Stimulated activated CD4-positive, alpha-beta T cell treated with anti-CD3 and anti-CD28 coated beads, Interleukin-2, amount 100 ng/mL, for 24 hours (primary cell): Measurements from ENCODE around the gene ZNF644.
"Not testable (repeated sequence)": the region's sequence is repeated elsewhere in the genome, so short reads cannot be mapped to it uniquely, and the experiment has no call there.

Source experiments
- DNase-seq, 2 donors: peaks; one replicate each; pipeline ENCODE4 v3.0.0-alpha.2; 2020

Gene ZNF644

DNA sequence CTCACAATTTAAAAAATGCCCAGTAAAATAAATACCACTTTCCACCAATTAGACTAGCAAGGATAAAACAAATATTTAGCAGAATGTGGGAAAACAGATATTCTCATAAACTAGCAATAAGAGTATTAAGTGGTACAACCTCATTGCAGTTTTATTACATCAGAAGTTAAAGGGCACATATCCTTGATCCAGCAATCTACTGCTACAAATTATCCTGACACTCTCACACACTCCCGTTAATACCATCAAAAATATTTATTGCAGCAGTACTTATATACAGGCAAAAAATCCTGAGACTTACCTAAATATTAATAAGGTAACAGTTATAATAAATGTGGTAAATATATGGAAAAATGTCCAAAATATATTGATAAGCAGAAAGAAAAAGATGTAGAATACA is 44.3 kb downstream of the ZNF644 start:
- no peak for DNase-seq

DNA sequence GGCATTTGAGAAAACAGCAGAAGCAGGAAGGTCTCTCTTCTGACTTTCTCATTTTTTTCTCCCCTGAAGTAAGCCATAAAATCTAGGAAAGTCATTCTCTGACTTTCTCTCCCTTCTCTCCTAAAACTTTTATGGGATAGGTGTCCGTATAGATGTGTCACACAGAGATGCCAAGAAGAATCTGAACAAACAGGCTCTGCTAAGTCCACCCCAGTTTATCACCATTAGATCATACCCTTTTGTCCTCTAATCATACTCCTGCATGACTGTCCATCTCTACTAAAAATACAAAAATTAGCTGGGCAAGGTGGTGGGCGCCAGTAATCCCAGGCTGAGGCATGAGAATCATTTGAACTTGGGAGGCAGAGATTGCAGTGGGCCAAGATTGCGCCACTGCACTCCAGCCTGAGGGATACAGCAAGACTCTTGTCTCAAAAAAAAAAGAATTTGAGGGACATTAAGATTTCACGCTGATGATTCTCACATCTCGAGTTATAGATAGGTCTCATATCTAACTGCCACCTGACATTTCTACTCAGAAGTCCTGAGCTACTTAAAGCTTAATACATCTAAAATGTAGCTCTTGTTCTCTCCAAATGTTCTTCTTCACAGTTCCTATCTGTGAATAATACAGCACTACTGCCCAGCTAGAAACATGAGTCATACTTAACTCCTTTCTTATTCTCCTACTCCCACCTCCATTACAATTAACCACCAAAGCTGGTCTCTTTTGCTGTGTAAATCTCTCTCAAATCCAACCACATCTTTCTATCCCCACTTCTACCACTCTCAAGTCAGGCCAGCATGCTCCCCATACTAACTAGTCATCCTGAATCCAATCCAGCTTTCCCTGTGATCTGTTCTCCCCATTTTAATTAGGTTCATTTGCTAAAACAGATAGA is 47.7 kb downstream of the ZNF644 start:
- no peak for DNase-seq

DNA sequence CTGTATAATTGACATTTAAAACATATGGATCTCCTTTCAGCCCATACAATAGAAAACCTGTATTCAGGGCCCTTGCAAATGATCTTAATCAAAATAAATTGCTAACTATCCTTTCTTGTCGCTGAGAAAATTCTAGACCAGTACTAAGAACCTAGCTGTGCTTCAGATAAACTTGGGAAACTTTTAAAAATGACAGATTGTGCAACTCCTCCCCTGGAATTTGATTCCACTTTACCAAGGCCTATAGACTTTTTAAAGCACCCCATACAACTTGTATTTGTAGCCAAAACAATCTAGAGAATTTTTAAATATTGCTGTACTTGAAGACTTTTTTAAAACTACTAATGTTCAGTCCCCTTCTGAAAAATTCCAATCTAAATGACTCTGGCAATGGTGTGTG is 51.6 kb downstream of the ZNF644 start:
- no peak for DNase-seq

DNA sequence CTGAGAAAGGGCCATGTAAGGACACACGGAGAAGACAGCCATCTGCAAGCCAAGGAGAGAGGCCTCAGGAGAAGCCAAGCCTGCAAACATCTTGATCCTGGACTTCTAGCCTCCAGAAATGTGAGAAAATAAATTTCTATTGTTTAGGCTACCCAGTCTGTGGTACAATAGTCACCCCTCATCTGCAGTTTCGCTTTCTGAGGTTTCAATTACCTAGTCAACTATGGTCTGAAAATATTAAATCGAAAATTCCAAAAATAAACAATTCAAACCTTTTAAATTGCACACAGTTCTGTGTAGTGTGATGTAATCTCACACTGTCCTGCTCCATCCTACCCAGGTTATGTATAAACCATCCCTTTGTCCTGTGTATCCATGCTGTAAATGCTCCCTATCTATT is 52.6 kb downstream of the ZNF644 start:
- no peak for DNase-seq

DNA sequence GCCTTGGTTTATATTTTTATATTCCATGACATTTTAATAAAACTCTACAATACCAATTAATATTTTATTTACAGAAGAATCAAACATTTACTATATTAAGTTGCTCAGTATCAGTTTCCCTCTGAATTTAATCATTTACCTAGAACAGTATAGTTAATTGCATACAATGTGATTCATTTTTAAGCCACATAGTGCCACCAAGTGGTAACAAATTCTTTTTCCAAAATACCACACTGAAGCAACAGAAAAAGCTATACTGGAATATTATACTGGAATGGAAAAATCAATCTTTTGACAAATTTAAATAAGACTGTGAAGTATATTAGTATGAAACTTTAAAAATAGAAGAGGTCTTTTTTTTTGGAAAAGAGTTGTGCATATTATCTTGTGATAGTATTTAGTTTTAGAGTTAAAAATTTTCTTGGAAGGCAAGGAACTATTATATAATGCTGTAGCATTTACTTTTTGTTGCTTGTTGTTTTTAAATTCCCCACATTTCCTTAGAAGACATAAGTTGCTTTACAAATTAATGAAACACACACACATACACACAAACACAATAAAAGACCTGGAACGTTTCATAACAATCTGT is 57.3 kb downstream of the ZNF644 start:
- DNase-seq, result no peak

DNA sequence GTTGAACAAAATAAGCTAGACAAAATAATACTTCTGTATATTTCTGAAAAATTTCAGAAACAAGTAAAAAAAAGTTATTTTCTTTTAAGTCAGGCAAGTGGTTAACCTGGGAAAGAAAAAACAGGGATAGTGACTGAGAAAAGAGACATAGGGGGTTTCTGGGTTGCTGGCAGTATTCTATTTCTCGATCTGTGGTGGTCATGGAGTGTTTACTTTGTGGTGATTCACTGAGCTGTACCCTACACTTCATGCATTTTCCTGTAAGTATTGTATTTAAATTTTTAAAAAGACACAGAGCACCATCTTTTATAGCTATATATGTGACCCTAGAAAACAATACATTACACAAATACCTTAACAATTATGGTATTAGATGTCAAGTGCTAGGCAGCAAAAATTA is 58.2 kb downstream of the ZNF644 start:
- DNase-seq, result no peak

DNA sequence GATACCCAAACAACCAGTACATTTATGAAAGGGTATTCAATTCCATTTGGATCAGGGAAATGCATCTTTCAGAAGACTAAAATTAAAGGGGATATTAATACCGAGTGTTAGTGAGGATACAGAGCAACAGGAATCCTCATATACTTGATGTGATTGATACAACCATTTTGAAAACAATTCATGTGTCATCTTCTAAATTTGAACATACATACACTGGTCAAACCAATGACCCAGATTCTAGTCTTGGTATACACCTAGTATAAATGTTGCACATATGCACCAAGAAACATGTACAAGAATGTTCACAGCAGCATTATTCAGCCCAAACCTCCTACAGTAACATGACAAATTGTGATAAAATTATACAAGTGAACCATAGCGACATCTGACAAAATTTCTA is 58.6 kb downstream of the ZNF644 start:
- DNase-seq, result no peak

GRCh38 chr1:90959352-90960206 is 62.3 kb downstream of the ZNF644 start:
- no peak for DNase-seq

DNA sequence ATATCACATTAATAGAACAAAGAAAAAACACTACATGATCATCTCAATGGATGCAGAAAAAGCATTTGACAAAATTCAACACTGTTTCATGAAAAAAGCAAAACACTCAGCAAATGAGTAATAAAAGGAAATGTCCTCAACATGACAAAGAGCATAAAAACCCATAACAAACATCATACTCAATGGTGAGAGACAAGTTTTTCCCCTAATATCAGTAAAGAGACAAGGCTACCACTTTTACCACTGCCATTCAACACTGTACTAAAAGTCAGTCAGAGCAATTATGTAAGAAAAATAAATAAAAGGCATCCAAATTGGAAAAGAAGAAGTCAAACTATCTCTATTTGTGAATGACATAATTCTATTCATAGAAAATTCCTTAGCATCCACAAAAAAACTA is 64.3 kb downstream of the ZNF644 start:
- no peak for DNase-seq

DNA sequence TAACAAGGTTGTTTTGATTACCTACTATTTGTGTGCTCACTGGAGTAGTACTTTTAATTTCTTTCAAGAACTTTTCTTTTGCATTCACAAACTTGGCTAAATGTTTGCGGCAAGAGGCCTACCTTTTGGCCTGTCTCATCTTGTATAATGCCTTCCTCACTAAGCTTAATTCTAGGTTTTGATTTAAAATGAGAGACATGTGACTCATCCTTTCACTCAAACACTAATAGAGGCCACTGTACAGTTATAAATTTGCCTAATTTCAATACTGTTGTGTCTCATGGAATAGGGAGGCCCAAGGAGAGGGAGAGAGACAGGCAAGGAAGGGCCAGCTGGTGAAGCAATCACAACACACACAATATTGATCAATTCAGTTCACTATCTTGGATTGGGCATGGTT is 66.1 kb downstream of the ZNF644 start:
- no peak for DNase-seq

- DNase-seq, result no peak
These were observed 68.9 kb downstream of the ZNF644 start for GRCh38 chr1:90952906-90953305.

- no peak for DNase-seq
These were observed 70.8 kb downstream of the ZNF644 start for GRCh38 chr1:90951009-90951408.

DNA sequence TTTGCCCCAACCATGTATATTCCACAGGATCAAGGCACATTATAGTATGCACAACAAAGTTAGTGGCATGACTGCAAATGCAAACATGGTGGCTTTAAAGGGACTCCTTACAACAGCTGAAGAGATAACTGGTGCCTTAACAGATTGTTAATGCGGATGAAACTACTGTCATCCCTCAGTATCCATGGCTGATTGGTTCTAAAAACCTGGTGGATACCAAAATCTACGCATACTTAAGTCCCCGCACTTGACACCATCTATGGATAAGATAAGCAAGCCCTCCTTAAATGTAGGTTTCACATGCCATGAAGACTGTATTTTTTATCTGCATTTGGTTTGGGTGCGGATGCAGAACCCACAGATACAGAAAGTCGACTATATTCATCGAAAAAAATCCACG is 73.5 kb downstream of the ZNF644 start:
- DNase-seq, result no peak

DNA sequence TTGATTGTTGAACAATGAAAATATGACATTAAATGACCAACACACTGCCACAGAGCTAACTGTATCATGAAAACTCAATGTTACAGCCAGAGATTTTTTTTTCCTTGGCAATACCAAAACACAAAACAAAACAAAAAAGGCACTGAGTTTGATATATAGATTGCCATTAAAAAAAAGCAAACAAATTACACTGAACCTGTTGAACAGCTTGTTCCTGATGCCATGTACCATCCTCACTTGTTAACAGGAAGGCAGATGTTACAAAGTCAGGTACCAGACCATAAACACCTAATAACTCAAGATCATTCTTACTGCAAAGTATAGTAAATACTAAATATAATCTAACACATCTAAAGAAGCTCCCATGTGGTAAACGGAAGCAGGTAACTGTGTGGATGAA is 75.2 kb downstream of the ZNF644 start:
- no peak for DNase-seq

DNA sequence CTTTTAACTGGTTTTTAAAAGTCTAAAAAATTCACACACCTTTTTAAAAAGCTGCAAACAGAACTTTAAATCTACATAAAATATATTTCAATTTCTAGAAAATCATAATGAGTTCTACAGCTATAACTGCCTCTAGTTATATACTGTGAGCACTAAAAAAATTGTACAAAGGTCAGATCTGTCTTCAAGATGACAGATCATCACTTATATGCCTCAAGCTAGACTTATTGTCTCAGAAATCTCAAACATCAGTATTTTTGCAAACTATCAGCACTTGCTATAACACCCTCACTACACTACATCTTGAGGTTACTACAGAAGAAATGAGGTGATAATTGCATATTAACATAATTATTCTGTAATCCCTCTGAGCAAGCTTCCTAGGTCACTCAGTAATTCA is 76.5 kb downstream of the ZNF644 start:
- no peak for DNase-seq

- DNase-seq, result no peak
These were observed 77.9 kb downstream of the ZNF644 start for GRCh38 chr1:90943966-90944365.

DNA sequence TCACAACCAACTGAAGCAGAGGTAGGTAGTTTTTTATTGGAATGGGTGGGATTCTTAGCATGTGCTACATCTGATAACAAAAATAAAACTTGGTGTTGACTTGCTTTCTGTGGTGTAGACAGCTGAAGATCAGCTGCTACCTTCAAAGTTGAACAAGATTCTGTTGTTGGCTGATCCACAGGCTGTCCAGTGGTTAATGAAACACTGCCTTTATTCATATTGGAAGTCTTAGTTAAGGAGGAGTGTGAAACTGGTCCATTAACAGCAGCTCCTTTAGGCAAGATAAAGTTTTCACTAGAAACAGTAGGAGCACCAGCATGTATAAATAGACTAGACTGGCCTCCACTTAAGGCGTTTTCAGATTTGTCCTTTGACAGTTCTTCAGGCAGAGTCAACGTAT is 81.1 kb downstream of the ZNF644 start:
- no peak for DNase-seq

DNA sequence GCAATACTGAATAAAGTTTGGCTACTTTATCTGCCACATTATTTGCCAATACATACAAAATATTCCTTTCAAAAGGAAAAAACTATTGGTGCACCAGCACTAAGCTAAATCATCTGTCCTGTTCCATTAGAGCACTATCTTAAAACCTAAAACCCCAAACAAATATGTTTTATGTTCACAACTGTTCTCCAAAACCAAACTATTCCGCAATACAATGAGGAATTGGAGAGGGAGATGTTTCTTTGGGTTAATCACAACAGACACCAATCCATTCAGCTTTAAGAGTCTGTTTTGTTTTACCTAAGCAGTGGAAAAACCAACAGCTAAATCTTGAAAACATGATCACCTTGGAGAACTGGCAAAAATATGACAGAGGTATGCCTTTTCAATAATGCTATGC is 85.1 kb downstream of the ZNF644 start:
- no peak for DNase-seq

- DNase-seq, result no peak
These were observed 85.8 kb downstream of the ZNF644 start for GRCh38 chr1:90936061-90936460.

- DNase-seq, result not testable (repeated sequence)
These were observed 93.6 kb downstream of the ZNF644 start for GRCh38 chr1:90928231-90928630.

DNA sequence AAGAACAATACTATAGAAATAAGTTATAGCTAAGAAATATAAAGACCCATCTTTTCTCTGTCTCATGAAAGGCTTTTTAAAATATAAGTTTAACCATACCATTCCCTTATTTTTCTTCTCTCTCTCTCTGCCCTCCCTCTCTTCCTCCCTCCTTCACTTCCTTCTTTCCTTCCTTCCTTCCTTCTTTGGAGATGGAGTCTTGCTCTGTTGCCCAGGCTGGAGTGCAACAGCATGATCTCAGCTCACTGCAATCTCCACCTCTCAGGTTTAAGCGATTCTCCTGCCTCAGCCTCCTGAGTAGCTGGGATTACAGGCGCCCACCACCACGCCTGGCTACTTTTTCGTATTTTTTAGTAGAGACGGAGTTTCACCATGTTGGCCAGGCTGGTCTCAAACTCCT is 94.2 kb downstream of the ZNF644 start:
- not testable (repeated sequence) for DNase-seq

DNA sequence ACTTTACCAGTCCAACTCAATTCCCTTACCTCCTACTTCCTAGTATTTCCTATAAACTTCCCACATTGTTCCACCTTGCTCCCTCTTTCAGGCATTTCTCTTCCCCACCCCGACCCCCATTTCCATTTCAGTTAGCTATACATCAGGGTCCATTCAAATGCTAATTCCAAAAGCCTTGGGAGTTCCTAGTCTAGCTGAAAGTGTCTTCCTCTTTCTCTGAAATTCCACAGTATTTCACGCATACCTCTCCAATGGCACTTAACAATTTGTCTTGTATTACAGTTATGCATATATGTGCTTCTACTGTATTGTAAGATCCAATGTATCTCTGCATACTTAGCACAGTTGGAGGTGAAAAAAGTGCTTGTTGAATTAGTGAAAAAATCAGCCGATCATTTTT is 94.9 kb downstream of the ZNF644 start:
- no peak for DNase-seq
